AG09309 (cell line): ENCODE measurements around the gene TGFBR2.

Source experiments
- DNase-seq: peaks from one replicate; pipeline ENCODE4 v3.0.0-alpha.2; 2010; ENCODE audit warnings: low read depth
- H3K4me3 ChIP-seq: 2 replicates; pipeline ENCODE4 v1.5.1; 2011; ENCODE audit warnings: mild to moderate bottlenecking, low read depth, low read length, moderate library complexity; ENCODE audit not compliant: control insufficient read depth
- TF ChIP-seq, protein P1 (sequence below): IDR thresholded peaks from 2 replicates; pipeline ENCODE4 v1.5.1; 2011; ENCODE audit warnings: mild to moderate bottlenecking, low read depth, low read length, inconsistent platforms; ENCODE audit not compliant: insufficient read depth, control insufficient read depth; ENCODE audit errors: missing control alignments

The TGFBR2 gene

DNA sequence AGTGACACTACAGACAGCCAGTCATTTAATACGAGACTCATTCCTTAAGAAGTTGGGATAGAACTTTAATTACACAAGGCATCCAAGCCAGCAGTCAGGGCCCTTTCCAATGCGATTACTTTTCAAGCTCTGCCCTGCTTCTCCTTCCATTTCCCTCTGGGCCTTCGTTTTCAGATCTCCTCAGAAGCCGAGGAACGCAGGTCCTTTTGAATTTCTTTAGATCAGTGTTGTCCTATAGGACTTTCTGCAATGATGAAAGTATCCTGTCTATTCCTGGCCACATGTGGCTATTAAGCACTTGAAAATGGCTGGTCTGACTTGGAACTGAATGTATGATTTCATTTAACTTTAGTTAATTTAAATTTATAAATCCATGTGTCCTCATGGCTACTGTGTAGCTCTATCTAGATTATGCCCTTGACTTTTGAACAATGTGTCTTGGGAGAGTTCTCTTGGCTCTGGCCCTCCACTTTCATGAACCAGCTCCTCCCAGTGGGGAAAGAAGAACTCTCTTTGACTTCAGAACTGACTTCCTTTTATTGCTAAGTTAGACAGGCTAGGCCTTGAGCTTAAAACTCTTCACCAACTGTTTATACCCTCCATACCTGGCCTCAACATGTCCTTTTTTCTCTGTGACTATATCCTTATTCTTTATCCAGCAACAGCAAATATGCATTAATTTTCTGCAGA, 22.6 kb downstream of the TGFBR2 start:
- no peak for DNase-seq
- TF ChIP-seq, protein P1, sequence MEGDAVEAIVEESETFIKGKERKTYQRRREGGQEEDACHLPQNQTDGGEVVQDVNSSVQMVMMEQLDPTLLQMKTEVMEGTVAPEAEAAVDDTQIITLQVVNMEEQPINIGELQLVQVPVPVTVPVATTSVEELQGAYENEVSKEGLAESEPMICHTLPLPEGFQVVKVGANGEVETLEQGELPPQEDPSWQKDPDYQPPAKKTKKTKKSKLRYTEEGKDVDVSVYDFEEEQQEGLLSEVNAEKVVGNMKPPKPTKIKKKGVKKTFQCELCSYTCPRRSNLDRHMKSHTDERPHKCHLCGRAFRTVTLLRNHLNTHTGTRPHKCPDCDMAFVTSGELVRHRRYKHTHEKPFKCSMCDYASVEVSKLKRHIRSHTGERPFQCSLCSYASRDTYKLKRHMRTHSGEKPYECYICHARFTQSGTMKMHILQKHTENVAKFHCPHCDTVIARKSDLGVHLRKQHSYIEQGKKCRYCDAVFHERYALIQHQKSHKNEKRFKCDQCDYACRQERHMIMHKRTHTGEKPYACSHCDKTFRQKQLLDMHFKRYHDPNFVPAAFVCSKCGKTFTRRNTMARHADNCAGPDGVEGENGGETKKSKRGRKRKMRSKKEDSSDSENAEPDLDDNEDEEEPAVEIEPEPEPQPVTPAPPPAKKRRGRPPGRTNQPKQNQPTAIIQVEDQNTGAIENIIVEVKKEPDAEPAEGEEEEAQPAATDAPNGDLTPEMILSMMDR = peak; percentile 16
- H3K4me3 ChIP-seq = no peak overlapping the region

DNA sequence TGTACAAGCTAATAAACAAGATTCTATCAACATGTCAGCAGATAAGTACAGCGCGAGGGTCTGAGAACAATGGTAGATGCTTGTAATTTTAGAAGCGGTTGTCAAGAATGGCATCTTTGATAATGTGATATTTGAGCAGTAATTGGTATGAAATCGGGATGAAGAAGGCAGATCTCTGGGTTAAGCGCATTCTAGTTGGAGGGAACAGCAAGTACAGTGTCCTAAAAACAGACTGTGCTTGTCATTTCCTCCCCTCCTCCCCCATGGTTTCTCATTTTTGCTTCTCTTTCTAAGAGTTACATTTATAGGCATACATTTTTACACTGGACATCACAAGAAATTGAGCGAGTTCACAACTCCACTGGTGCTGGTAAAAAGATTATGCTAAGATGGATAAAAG, 23.3 kb downstream of the TGFBR2 start:
- TF ChIP-seq, protein P1 = no peak
- DNase-seq = no peak
- no peak overlapping the region for H3K4me3 ChIP-seq

DNA sequence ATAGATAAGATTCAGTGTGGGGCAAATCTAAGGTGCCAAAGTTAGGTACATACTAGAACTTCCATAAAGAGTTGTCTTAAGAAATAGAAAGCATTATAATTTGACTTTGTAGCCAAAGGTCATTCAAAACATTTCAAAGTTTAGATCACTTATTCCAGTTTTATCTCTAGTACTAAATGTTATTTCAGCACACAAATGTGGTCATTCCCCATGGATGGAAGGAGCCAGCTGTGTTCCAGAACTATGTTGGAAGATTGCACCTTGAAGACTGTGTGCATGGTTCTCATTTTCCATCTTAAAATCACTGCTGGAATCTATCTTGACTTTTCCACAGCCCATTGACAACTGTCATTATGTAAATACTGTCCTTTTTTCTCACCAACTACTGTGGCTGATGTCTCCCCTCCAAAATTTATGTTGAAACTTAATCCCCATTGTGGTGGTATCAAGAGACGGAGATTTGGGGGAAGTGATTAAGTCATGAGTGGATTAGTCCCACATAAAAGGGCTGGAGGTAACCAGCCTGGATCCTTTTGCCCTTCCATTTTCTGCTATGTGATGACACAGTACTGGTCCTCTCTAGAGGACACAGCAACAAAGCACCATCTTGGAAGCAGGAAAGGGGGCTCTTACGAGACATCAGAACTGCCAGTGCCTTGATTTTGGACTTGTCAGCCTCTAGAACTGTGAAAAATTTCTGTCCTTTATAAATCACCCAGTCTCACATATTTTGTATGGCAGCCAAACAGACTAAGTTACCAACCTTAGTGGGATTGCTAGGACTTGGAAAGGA, 24.0 kb downstream of the TGFBR2 start:
- DNase-seq = no peak
- TF ChIP-seq, protein P1 = no peak
- no peak overlapping the region for H3K4me3 ChIP-seq

DNA sequence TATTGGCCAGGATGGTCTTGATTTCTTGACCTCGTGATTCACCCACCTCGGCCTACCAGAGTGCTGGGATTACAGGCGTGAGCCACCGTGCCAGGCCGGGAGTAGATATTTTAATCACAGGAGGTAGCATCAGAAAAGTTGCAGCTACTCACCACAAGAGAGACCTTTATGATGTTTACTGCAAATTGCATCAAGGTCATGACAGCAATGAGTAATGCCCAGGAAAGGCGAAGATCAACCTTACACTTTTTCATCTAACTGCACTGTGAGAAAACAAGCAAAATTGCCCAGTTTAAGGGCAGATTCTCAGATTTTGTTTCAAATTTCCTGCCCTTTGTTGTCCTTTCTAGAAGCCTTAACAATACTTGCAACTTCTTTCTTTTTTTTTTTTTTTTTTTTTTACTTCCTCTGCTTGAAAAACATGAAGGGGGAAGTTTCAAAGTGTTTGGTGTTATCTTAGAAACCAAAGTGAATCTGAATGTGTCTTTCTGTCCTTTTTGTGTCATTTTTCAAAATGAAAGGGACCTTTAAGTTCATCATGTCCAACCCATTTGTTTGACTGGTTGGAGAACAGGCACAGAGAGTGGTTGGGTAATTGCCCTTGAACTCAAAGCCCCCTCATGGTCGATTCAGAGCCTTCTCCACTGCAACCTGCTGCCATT, 25.0 kb downstream of the TGFBR2 start:
- H3K4me3 ChIP-seq = no peak overlapping the region
- TF ChIP-seq, protein P1 = no peak
- no peak for DNase-seq

DNA sequence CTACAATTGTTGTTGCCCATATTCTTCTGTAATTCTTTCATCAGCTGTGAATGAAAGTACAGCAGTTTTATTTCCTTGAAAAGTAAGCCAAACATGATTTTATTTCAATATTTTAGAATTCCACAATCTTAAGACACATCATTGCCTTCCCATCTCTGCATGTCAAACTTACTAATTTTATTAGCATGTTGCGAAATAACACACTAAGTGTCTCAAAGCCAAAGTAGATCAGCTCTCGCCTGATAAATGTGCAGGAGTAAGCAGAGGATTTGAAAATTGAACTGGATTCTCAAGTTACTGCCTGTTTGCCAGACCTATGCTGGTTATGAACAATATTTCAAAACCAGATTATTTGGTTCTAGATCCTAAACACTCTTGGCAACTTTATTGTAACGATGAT, 25.7 kb downstream of the TGFBR2 start:
- DNase-seq = peak; percentile 71
- no peak overlapping the region for H3K4me3 ChIP-seq
- TF ChIP-seq, protein P1 = no peak

DNA sequence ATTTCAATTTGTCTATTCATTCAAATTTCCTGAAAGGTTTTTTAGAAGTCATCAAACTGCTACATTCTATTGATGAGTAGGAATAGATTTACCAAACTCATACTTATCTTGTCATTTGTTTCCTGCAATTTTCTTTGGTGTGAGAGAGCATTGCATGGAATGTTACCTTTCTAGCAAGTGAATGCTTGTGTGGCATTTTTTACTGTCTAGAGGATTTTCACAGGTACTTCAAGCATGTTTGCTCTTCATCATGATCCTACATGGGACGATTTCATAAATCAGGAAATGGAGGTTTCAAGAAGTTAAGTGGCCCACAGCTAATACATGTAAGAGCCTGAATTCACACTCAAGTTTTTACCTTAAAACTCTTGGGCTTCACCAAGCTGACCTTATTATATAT, 26.1 kb downstream of the TGFBR2 start:
- DNase-seq = no peak
- no peak overlapping the region for H3K4me3 ChIP-seq
- TF ChIP-seq, protein P1 = no peak
